GM18873 (cell line): ENCODE measurements around the gene UBE2J2.
A peak's percentile ranks its signal among the peaks of the same experiment; 100 is the strongest.

ENCODE experiments used
- ATAC-seq: cut with Tn5 transposase; IDR thresholded peaks from one replicate; pipeline ENCODE4 v1.9.1; 2021; ENCODE audit warnings: mild to moderate bottlenecking, moderate library complexity, moderate number of reproducible peaks; ENCODE audit not compliant: unreplicated experiment, low FRiP score

Gene UBE2J2

DNA sequence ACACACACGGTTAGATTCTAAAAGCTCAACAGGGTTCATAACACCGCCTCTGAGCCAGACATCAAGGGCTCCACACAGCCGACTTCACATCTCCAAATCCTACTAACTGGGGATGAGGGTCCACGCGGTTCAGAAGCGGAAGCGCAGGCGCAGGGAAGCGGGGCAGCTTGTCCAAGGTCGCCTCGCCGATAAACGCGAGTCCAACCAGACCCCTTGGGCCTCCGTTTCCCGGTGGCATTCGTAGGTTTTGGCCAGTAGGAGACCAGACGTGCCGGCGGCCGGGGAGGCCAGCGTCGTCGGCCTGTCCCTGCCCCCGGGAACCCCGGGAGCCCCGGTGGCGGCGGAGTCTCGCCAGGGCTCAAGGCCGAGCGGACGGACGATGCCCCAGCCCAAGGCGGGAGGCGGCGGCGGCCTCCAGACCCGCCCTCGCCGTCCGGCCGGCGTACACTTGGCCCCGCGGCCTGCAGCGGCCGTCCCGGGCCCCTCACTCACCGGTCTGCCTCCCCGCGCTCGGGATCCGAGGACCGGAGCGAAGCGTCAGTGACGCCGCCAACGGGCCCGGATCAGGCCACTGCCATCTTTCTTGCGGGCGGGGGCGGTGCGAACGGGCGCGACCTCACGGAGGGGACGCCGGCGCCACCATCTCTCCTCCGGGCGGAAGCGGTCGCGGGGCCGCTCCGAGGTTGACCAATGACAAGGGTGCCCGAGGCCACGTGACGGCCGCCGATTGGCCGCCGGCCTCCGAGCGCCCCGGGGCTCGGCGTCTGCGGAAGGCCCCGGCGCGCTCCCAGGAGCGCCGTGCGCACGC lies 42.0 kb downstream of the UBE2J2 start, which contains the start of gene SDF4:
Gene SDF4 (minus strand): TSS at position 602 of the 808 bp plus-strand sequence. CDS start 3,229 bp downstream, outside the sequence.
- ATAC-seq = peak; percentile 77

DNA sequence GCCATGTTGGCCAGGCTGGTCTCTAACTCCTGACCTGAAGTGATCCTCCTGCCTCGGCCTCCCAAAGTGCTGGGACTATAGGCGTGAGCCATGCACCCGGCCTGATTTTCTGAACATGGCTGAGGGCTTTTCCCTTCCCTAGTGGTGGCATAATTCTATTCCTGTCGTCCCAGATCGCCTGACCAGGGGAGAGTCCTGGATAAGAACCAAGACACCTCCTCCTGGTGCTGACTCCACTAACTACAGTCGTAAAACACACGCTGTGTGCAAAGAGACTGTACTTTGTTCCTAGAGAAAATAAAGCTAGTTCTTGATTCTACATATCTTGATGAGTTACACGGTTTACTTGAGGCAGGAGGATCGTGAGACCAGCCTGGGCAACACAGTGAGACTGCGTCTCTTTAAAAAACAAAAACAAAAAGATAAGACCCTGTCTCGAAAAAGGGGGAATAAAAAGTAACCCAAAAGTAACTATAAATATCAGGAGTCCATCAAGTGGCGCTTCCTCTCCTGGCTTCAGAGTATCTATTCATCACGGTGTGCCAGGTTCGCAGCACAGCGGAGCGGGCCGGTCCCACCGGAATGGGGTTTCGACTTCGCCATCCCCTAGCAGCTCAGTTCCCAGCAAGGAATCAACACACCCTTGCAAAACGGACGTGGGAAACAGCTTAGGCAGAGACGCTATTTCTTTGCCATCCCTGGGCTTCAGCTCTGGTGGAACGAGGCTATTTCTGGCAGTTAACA lies 42.8 kb downstream of the UBE2J2 start:
- ATAC-seq = no peak

- ATAC-seq = no peak
These were observed 43.9 kb downstream of the UBE2J2 start for GRCh38 chr1:1229770-1230169.

DNA sequence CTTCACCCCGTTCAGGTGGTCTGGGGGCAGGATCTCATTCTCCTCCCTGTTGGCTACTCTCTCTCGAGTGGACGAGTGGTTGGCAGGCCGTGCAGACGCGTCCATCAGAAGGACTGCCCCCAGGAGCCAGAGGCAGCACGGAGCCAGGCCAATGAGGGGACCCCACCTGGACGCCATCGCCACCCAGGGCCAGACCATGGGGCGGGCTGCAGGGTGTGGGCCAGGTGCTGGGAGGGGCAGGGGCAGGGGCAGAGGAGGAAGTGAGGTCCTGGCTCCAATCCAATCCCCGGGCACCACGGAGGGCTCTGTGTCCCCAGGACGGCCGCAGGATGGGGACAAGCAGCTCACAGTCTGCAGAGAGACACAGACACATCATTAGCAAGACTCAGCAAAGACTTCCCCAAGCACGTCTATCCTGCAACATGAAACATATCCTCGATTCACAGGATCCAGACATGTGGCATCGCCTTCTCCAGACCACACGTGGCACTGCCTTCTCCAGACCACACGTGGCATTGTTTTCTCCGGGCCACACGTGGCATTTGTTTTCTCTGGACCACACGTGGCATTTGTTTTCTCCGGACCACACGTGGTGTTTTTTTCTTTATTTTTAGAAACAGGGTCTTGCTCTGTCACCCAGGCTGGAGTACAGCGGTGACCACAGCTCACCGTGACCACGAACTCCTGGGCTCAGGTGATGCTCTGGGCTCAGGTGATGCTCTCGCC lies 44.9 kb downstream of the UBE2J2 start:
- no peak for ATAC-seq

- no peak for ATAC-seq
These were observed 45.5 kb downstream of the UBE2J2 start for GRCh38 chr1:1228187-1228586.

DNA sequence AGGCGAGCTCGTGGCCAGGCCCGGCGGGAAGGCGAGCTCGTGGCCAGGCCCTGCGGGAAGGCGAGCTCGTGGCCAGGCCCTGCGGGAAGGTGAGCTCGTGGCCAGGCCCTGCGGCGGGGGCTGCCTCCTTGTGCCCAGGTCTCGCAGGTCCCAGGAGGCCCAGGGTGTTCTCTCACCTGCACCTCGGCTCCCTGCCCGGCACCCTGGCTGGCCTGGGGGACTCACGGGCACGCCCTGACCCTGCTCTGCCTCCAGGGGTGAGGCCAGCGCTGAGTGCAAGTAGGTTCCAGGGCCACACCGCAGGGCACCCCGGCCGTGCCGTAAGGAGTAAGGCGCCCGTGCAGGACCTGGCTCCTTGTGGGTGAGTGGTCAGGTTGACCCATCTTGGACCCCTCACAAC lies 46.3 kb downstream of the UBE2J2 start:
- ATAC-seq = no peak

DNA sequence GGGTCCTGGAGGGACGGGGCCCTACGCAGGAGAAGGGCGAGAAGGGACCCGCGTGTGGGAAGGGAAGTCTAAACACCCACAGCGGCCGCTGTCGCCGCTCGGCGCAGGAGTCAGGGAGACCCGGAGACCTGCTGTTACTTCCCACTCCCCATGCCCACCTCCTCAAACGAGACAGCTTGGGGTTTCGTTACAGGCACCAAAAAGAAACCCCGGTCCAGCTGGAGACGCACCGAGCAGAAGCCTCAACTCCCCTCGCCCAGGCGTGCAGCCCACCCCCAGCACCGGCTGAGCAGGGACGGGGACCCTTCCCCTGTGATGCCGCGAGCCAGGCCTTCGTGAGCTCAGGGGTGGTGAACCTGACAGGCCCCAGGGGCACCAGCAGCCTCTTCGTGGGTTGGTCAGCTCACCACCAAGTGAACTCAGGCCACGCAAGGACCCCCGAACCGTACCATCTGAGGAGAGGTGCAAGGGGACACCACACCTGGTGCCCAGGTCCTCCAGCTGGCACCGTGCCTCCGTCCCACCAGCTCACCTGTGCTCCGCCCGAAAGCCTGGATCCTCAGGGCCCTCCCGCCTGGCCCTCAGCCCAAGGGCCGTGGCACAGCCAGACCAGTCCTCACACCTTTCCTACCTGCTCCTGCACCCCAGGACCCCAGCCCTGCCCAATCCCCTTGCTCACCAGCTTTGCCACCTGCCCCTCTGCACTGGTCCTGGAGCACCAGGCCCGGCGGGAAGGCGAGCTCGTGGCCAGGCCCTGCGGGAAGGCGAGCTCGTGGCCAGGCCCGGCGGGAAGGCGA lies 46.9 kb downstream of the UBE2J2 start:
- no peak for ATAC-seq

GRCh38 chr1:1225913-1226312 lies 47.7 kb downstream of the UBE2J2 start:
- no peak for ATAC-seq

- no peak for ATAC-seq
These were observed 48.3 kb downstream of the UBE2J2 start for GRCh38 chr1:1225238-1225845.

DNA sequence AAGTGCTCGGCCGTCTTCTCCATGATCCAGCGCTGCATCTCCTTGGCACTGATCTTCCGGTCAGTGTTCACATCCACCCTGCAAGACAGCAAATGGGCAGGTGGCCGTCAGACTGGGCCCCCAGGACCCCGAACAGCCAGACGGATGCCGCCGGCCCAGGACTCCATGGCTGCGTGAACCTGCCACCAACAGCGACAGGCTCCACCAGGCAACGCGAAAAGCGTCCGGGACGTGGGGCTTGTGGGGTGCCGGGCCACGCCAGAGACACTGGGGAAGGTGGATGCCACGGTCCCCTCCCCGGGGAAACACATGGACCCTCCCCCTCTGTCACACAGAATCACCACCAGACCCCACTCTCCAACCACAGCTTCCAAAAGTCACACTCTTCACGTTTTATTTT lies 49.8 kb downstream of the UBE2J2 start:
- ATAC-seq = no peak

DNA sequence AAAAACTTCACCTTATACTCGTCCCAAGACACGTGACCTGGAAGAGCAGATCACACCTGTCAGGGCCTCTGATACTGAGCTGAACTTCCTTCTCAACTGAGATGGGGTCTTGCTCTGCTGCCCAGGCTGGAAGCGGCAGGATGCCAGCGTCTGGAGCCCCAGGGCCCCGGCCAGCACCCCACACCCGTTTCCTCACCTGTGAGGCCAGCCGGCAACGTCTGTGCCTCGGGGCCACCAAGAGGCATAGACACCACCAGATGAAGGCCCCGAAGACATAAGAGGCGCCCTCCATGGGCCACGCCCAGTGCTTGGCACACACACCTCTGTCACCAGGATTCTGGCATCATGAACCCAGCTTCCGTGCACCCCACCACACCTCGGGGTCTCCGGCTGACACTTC lies 50.3 kb downstream of the UBE2J2 start:
- ATAC-seq = no peak

DNA sequence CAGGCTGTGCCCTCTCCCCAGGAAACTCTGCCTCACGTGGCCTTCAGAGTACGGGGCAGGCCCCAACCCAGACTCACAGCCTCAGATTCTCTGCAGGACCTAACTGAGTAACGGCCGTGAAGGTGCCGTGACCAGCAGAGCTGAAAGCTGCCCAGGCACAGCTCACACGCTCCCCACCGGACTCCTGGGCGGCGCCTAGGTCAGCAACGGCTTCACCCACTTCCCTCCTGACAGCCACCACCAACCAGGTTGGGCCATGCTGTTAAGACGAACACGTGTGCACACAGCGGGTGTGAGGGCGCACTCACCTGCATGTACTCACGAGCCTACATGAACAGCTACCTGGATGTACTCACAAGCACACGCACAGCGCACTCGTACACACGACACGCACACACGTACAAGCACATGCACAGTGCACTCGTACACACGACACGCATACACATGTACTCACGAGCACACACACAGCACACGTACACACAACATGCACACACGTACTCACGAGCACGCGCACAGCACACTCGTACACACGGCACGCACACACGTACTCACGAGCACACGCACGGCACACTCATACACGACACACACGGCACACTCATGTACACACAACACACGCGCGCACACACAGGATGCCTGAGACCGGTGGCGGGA lies 51.0 kb downstream of the UBE2J2 start:
- no peak for ATAC-seq

GRCh38 chr1:1221887-1222574 lies 51.6 kb downstream of the UBE2J2 start:
- ATAC-seq = no peak

- ATAC-seq = no peak
These were observed 53.5 kb downstream of the UBE2J2 start for GRCh38 chr1:1220197-1220596.

DNA sequence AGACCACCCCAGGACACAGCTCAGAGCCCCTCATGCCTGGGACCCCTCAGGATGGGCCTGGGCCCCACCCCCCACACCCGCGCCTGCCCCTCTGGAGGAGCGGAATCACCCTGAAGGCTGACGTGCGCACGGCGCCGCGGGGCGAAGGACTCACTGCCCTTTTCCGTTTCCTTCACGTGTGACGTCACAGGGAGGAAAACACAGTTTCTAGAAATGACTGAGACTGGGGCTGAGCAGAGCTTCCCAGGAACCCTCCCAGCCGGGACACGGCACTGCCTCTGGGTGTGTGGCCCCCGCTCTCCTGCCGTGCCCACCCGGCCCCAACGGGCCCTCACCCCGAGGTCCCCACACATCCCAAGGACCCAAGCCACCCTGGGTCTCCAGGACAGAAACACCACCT lies 54.3 kb downstream of the UBE2J2 start:
- no peak for ATAC-seq

DNA sequence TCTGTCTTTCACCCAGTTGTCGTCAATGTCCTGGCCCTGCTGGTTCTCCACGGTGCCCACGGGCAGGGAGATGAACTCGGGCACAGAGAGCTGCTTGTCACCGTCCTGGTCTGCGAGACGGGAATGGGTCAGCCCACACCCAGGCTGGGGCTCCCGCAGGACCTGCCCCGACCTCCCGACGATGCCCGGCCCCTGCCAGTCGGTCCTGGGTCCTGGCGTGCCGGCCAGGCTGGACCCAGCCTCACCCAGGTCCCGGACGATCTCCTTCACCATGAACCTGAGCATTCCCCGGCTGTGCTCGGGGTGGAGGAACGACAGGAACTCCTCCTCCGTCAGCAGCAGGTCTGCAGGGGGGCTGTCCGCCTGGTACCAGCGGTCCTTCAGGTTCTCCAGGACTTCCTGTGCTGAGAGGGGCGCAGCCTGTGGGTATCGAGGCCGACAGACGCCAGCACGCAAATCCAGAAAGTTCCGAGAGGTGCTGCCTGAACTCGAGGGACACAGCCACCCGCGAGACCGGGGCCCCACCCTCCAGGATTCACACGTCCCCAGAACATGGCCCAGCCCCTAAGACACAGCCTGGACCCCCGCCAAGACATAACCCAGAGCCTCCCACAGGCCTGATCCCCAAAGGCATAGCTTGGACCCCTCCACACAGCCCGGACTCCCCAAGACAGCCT lies 55.0 kb downstream of the UBE2J2 start:
- ATAC-seq = no peak

DNA sequence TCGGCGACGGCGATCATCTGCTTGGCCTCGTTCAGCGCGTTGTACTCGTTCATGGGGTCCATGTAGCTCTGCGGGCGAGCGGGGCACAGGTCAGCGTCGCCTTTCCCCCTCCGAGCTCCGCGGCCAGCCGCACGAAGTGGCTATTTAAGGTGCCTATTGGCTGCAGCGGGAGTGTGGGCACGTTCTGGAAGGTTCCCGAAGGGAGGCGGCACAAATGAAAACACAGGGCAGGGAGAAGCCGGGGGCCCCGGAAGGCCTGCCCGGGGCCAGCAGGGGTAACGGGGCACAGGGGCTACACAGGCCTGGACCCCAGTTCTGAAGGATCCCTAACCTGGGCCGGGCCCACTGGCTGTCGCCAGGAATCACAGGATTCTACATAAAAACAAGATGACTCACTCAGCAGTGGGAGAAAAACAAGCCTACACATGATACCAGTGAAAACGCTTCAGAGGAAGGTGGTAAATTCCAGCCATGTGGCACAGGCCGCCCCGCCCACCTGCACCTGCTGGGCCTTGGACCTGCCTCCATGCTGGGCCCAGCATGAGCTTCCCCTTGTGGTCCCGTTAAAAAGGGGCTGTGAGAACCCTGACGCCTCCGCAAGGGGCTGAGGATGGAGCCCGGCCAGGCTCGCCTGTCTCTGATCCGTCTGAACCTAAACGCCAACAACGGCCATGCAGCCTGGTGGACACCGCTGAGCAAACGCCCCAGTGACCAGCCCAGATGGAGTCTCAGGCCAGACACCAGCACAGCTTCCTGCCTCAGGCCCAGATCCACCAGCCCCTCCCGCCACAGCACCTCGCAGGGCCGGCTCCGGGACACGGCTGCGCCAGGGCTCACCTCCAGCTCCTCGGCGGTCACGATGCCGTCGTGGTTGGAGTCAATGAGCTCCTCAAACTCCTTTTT lies 55.8 kb downstream of the UBE2J2 start:
- ATAC-seq = no peak
